Chondrocyte (in vitro differentiated cells): ENCODE data around the gene KLHL26. TPM values are rescaled to one million over a fixed set of nuclear protein-coding genes. Genes with fewer than 3 reads are reported as not detected.

ENCODE experiments used
- DNase-seq: peaks from one replicate; pipeline ENCODE4 v3.0.0; 2021; ENCODE audit warnings: mixed read lengths, low spot score
- H3K27ac Mint-ChIP-seq: one replicate; pipeline ENCODE4 v1.8.0; 2021; ENCODE audit warnings: mild to moderate bottlenecking, moderate library complexity, mixed read lengths; ENCODE audit not compliant: unreplicated experiment
- H3K27me3 Mint-ChIP-seq: 2 replicates; pipeline ENCODE4 v1.8.0; 2021; ENCODE audit warnings: low read depth, mixed read lengths
- H3K36me3 Mint-ChIP-seq: 2 replicates; pipeline ENCODE4 v1.8.0; 2021; ENCODE audit warnings: low read depth, mixed read lengths
- H3K4me1 Mint-ChIP-seq: 2 replicates; pipeline ENCODE4 v1.8.0; 2021; ENCODE audit warnings: low read depth, mild to moderate bottlenecking, mixed read lengths
- H3K4me3 Mint-ChIP-seq: one replicate; pipeline ENCODE4 v1.8.0; 2021; ENCODE audit warnings: mild to moderate bottlenecking, moderate library complexity, mixed read lengths; ENCODE audit not compliant: unreplicated experiment
- H3K9me3 Mint-ChIP-seq: 2 replicates; pipeline ENCODE4 v1.8.0; 2021; ENCODE audit warnings: low read depth, mixed read lengths
- total RNA-seq: library from RNA; stranded (reverse); gene quantifications from 3 replicates; pipeline ENCODE4 v1.2.1, GENCODE V29; 2021
- TF ChIP-seq, protein P1 (sequence below): fragments of 200-600 bp; sonication (generic); IDR thresholded peaks from 2 replicates; pipeline ENCODE4 v1.5.0; 2021; ENCODE audit warnings: antibody characterized with exemption, mild to moderate bottlenecking, moderate library complexity

KLHL26 gene
- total RNA-seq, 1 donor from 2014 or later = 9.8 TPM

DNA sequence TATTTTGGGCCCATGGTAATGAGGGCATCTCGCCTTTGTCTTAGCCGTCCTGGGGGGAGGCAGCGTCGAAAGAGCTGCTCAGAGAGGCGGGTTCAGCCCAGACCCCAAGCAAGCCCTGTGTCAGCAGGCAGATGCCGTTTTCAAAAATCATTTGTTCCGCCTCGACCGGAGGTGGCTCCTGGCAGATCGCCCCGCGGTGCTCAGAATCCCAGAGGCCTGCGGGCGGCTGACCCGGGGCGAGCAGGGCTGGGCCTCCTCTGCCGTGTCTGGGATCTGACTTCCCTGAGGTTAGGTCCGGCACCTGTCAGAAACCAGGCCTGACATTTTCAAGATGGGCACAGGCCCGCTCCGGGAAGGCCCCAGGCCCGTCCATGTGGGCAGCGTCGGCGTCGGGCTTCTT, 82.7 kb downstream of the KLHL26 start:
- DNase-seq = no peak
- H3K36me3 Mint-ChIP-seq = peaks cover 5% of the 10 kb centered on the region
- TF ChIP-seq, protein P1, sequence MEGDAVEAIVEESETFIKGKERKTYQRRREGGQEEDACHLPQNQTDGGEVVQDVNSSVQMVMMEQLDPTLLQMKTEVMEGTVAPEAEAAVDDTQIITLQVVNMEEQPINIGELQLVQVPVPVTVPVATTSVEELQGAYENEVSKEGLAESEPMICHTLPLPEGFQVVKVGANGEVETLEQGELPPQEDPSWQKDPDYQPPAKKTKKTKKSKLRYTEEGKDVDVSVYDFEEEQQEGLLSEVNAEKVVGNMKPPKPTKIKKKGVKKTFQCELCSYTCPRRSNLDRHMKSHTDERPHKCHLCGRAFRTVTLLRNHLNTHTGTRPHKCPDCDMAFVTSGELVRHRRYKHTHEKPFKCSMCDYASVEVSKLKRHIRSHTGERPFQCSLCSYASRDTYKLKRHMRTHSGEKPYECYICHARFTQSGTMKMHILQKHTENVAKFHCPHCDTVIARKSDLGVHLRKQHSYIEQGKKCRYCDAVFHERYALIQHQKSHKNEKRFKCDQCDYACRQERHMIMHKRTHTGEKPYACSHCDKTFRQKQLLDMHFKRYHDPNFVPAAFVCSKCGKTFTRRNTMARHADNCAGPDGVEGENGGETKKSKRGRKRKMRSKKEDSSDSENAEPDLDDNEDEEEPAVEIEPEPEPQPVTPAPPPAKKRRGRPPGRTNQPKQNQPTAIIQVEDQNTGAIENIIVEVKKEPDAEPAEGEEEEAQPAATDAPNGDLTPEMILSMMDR = no peak
- no peak overlapping the region for H3K27ac Mint-ChIP-seq
- H3K4me1 Mint-ChIP-seq = peaks cover 9% of the 10 kb centered on the region
- H3K27me3 Mint-ChIP-seq = no peaks in the 10 kb centered on the region
- H3K4me3 Mint-ChIP-seq = no peak overlapping the region
- H3K9me3 Mint-ChIP-seq = peaks cover 3% of the 10 kb centered on the region

Other genes with a start within 250 kb of the KLHL26 start
- gene LRRC25, start 239.4 kb upstream of the KLHL26 start, total RNA-seq = not detected in 3 replicates
- gene SSBP4, start 217.6 kb upstream of the KLHL26 start, total RNA-seq = 54.8 to 72.3 TPM (median 56.3 TPM) in 3 replicates
- gene ISYNA1, start 198.9 kb upstream of the KLHL26 start, total RNA-seq = 56.5 to 213 TPM (median 208 TPM) in 3 replicates
- 12.4 to 14.0 TPM (median 13.0 TPM) in 3 replicates for gene ELL, start 115.0 kb upstream of the KLHL26 start, total RNA-seq
- gene FKBP8, start 93.5 kb upstream of the KLHL26 start, total RNA-seq = 168 to 192 TPM (median 190 TPM) in 3 replicates
- 63.4 to 69.8 TPM (median 65.4 TPM) in 3 replicates for gene KXD1, start 79.2 kb upstream of the KLHL26 start, total RNA-seq
- gene UBA52, start 65.2 kb upstream of the KLHL26 start, total RNA-seq = 712 to 830 TPM (median 749 TPM) in 3 replicates
- 46.9 to 89.0 TPM (median 54.1 TPM) in 3 replicates for gene REX1BD, start 48.2 kb upstream of the KLHL26 start, total RNA-seq
- 13.2 to 21.9 TPM (median 15.3 TPM) in 3 replicates for gene CRLF1, start 30.2 kb upstream of the KLHL26 start, total RNA-seq
- 4.4 to 4.8 TPM (median 4.4 TPM) in 3 replicates for gene TMEM59L, start 24.2 kb upstream of the KLHL26 start, total RNA-seq
- gene CRTC1, start 46.7 kb downstream of the KLHL26 start, total RNA-seq = 14.6 to 17.2 TPM (median 15.5 TPM) in 3 replicates
- 10.6 to 17.2 TPM (median 14.5 TPM) in 3 replicates for gene COMP, start 154.3 kb downstream of the KLHL26 start, total RNA-seq
- 38.6 to 45.3 TPM (median 40.4 TPM) in 3 replicates for gene UPF1, start 194.9 kb downstream of the KLHL26 start, total RNA-seq